Liver (tissue), 9 donors: ENCODE data around the gene CCDC196. TPM values are rescaled to one million over a fixed set of nuclear protein-coding genes. Genes with fewer than 3 reads are reported as not detected.
A peak's percentile ranks its signal among the peaks of the same experiment; 100 is the strongest.
"Not testable (repeated sequence)": the region's sequence is repeated elsewhere in the genome, so short reads cannot be mapped to it uniquely, and the experiment has no call there.

Source experiments
- DNase-seq: peaks from one replicate; pipeline ENCODE4 v3.0.0-alpha.2; 2017; ENCODE audit warnings: low spot score
- H3K27ac ChIP-seq, 2 donors: one replicate each; pipeline ENCODE4 v1.7.0; 2013; ENCODE audit warnings: inconsistent platforms in 2 of 2, low read length in 2 of 2, control low read depth in 1 of 2, low read depth in 1 of 2, mild to moderate bottlenecking in 1 of 2
- H3K27me3 ChIP-seq, 4 donors: one replicate each; pipeline versions ENCODE4 v1.6.1 to v1.7.0; 2013; ENCODE audit warnings: low read length in 3 of 4, inconsistent platforms in 1 of 4, mild to moderate bottlenecking in 1 of 4, moderate library complexity in 1 of 4; ENCODE audit not compliant: control insufficient read depth in 4 of 4, insufficient read depth in 4 of 4
- H3K36me3 ChIP-seq, 4 donors: one replicate each; pipeline versions ENCODE4 v1.6.1 to v1.7.0; 2013; ENCODE audit warnings: low read length in 3 of 4, mild to moderate bottlenecking in 3 of 4, low read depth in 1 of 4, moderate library complexity in 1 of 4; ENCODE audit not compliant: control insufficient read depth in 4 of 4, insufficient read depth in 3 of 4
- H3K4me1 ChIP-seq, 4 donors: one replicate each; pipeline versions ENCODE4 v1.6.1 to v1.7.0; 2013; ENCODE audit warnings: low read length in 3 of 4, mild to moderate bottlenecking in 3 of 4, moderate library complexity in 1 of 4; ENCODE audit not compliant: control insufficient read depth in 4 of 4, insufficient read depth in 4 of 4
- H3K4me3 ChIP-seq, 3 donors: one replicate each; pipeline versions ENCODE4 v1.6.1 to v1.7.0; 2013; ENCODE audit warnings: low read length in 3 of 3, control low read depth in 1 of 3, low read depth in 1 of 3, mild to moderate bottlenecking in 1 of 3
- H3K9ac ChIP-seq, 2 donors: one replicate each; pipeline ENCODE4 v1.7.0; 2013; ENCODE audit warnings: low read length in 2 of 2, mild to moderate bottlenecking in 2 of 2, moderate library complexity in 2 of 2, control low read depth in 1 of 2, low read depth in 1 of 2
- H3K9me3 ChIP-seq, 4 donors: one replicate each; pipeline versions ENCODE4 v1.6.1 to v1.7.0; 2013; ENCODE audit warnings: low read length in 3 of 4; ENCODE audit not compliant: control insufficient read depth in 4 of 4
- FOXA2 ChIP-seq: IDR thresholded peaks from 2 replicates; pipeline ENCODE4 v1.6.1; 2016; ENCODE audit warnings: antibody characterized with exemption
- GABPA ChIP-seq, 2 donors: IDR thresholded peaks in 1 of 2; conservative IDR thresholded peaks in 1 of 2; 2 replicates each; pipeline ENCODE4 v1.6.1; 2016; ENCODE audit warnings: antibody characterized with exemption in 2 of 2, mild to moderate bottlenecking in 1 of 2, moderate library complexity in 1 of 2
- HNF4A ChIP-seq, 2 donors: conservative IDR thresholded peaks; 2 replicates each; pipeline ENCODE4 v1.6.1; 2016; ENCODE audit warnings: antibody characterized with exemption in 2 of 2, mild to moderate bottlenecking in 2 of 2
- HNF4G ChIP-seq: IDR thresholded peaks from 2 replicates; pipeline ENCODE4 v1.6.1; 2016; ENCODE audit warnings: antibody characterized with exemption
- JUND ChIP-seq, 2 donors: IDR thresholded peaks; 2 replicates each; pipeline ENCODE4 v1.6.1; 2016; ENCODE audit warnings: antibody characterized with exemption in 2 of 2
- RAD21 ChIP-seq, 2 donors: IDR thresholded peaks; 2 replicates each; pipeline ENCODE4 v1.6.1; 2016; ENCODE audit warnings: antibody characterized with exemption in 2 of 2, mild to moderate bottlenecking in 2 of 2
- RXRA ChIP-seq, 2 donors: IDR thresholded peaks; 2 replicates each; pipeline ENCODE4 v1.6.1; 2017 to 2018; ENCODE audit warnings: antibody characterized with exemption in 2 of 2, mild to moderate bottlenecking in 1 of 2
- SP1 ChIP-seq: IDR thresholded peaks from 2 replicates; pipeline ENCODE4 v1.6.1; 2018; ENCODE audit warnings: antibody characterized with exemption, mild to moderate bottlenecking
- TAF1 ChIP-seq: conservative IDR thresholded peaks from 2 replicates; pipeline ENCODE4 v1.6.1; 2016; ENCODE audit warnings: antibody characterized with exemption, mild to moderate bottlenecking
- YY1 ChIP-seq: IDR thresholded peaks from 2 replicates; pipeline ENCODE4 v1.6.1; 2016; ENCODE audit warnings: antibody characterized with exemption, mild to moderate bottlenecking
- WGBS: extraction: QIAGEN DNeasy Blood & Tissue Kit; methylation state at CpG from one replicate; pipeline ENCODE4 v1.1.7; 2013; 5-methylcytosine and 5-hydroxymethylcytosine counted together
- polyA plus RNA-seq, 2 donors: library from polyadenylated mRNA; stranded (reverse) in 1 of 2; unstranded in 1 of 2; fragments of 200-250 nt in 1 of 2; fragments of >200 nt in 1 of 2; fragmentation: Nextera tagmentation in 1 of 2; extraction: Ambion mirVana in 1 of 2; gene quantifications; one replicate each; pipeline versions ENCODE4 v1.2.1 to v1.2.3, GENCODE V29; 2013 to 2015
- total RNA-seq, 2 donors: library from RNA; depleted of rRNA; stranded (reverse); fragments of >200 nt; gene quantifications; one replicate each; pipeline ENCODE4 v1.2.3, GENCODE V29; 2014
- TF ChIP-seq, protein P1 (sequence below): fragments of 150-350 bp; IDR thresholded peaks from 2 replicates; pipeline ENCODE4 v1.5.1; 2017; ENCODE audit warnings: improper control_type of control experiment, low read depth, low read length; ENCODE audit not compliant: missing input control
- TF ChIP-seq, protein P2 (sequence below): IDR thresholded peaks from 2 replicates; pipeline ENCODE4 v1.6.1; 2016; ENCODE audit warnings: antibody characterized with exemption
- TF ChIP-seq, protein P3 (sequence below): IDR thresholded peaks from 2 replicates; pipeline ENCODE4 v1.6.1; 2016; ENCODE audit warnings: antibody characterized with exemption, mild to moderate bottlenecking
- TF ChIP-seq, protein P4 (sequence below): IDR thresholded peaks from 2 replicates; pipeline ENCODE4 v1.6.1; 2016; ENCODE audit warnings: antibody characterized with exemption
- donor health status: healthy.
- donor health status: healthy.
- donor health status: healthy.
- donor health status: healthy.
- donor health status: healthy.

Gene CCDC196
- total and polyA plus RNA-seq, 4 donors = 5.4 to 11.4 (median 5.7) TPM; not detected in 1

DNA sequence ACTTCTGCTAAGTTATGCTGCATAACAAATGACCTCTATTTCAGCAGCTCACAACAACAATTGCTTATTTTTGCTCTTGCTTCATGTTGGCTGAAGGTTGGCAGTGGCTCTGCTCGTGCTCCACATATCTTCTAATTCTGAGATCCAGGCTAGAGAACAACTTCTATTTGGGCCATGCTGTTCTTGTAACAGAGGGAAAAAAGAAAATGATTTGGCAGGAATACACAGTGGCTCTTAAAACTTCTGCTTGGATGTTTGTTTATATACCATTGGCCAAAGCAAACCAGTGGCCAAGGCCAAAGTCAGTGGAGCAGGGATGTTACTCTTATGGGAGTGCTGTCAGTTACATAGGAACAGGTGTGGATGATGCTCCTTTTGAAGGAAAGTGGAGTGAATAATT lies 53.9 kb downstream of the CCDC196 start:
- 45% methylated on average over 1 of the region's 1 CpG for WGBS
- no peaks in the 10 kb centered on the region for H3K36me3 ChIP-seq
- TF ChIP-seq, protein P1, sequence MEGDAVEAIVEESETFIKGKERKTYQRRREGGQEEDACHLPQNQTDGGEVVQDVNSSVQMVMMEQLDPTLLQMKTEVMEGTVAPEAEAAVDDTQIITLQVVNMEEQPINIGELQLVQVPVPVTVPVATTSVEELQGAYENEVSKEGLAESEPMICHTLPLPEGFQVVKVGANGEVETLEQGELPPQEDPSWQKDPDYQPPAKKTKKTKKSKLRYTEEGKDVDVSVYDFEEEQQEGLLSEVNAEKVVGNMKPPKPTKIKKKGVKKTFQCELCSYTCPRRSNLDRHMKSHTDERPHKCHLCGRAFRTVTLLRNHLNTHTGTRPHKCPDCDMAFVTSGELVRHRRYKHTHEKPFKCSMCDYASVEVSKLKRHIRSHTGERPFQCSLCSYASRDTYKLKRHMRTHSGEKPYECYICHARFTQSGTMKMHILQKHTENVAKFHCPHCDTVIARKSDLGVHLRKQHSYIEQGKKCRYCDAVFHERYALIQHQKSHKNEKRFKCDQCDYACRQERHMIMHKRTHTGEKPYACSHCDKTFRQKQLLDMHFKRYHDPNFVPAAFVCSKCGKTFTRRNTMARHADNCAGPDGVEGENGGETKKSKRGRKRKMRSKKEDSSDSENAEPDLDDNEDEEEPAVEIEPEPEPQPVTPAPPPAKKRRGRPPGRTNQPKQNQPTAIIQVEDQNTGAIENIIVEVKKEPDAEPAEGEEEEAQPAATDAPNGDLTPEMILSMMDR = no peak
- no peak for TF ChIP-seq FOXA2
- no peak for TF ChIP-seq HNF4G
- TF ChIP-seq RAD21 (IDR thresholded peaks at IDR 0.05) = no peak
- TF ChIP-seq GABPA (IDR thresholded peaks at IDR 0.05 in 1 of 2, conservative IDR thresholded peaks at IDR 0.05 in 1 of 2) = no peak
- TF ChIP-seq JUND (IDR thresholded peaks at IDR 0.05) = no peak
- no peak for TF ChIP-seq SP1

DNA sequence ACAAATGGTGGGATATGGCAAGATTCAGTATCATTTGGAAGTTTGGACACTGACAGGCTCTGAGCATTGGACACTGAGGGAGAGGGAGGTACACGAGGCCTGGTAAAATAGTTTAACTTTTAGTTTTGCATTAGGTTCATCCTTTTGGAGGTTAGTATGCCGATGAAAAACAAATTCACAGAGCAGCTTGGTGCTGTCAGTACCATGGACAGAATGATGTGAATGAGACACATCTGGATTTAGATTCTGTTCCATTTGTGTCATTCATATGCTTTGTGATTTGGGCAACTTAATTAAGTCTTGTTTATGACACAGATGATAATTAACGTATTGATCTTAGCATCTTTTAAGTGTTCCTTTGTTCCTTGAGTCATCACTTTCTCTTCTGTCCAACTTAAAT lies 55.5 kb downstream of the CCDC196 start:
- Histone ChIP-seq H3K4me3 (no peak overlapping the region), H3K27me3 (no peaks in the 10 kb centered on the region), H3K9ac (no peak overlapping the region), H3K36me3 (no peaks in the 10 kb centered on the region), H3K4me1 (peaks cover 0 to 7% (median 4%) of the 10 kb centered on the region in 4 donors), H3K27ac (no peak overlapping the region), H3K9me3 (no peaks in the 10 kb centered on the region)
- no peak for DNase-seq
- TF ChIP-seq RXRA (IDR thresholded peaks at IDR 0.05) = no peak
- no peak for TF ChIP-seq GABPA (IDR thresholded peaks at IDR 0.05 in 1 of 2, conservative IDR thresholded peaks at IDR 0.05 in 1 of 2)
- no peak for TF ChIP-seq HNF4A (conservative IDR thresholded peaks at IDR 0.05)
- TF ChIP-seq, protein P2, sequence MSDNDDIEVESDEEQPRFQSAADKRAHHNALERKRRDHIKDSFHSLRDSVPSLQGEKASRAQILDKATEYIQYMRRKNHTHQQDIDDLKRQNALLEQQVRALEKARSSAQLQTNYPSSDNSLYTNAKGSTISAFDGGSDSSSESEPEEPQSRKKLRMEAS = no peak
- TF ChIP-seq, protein P3, sequence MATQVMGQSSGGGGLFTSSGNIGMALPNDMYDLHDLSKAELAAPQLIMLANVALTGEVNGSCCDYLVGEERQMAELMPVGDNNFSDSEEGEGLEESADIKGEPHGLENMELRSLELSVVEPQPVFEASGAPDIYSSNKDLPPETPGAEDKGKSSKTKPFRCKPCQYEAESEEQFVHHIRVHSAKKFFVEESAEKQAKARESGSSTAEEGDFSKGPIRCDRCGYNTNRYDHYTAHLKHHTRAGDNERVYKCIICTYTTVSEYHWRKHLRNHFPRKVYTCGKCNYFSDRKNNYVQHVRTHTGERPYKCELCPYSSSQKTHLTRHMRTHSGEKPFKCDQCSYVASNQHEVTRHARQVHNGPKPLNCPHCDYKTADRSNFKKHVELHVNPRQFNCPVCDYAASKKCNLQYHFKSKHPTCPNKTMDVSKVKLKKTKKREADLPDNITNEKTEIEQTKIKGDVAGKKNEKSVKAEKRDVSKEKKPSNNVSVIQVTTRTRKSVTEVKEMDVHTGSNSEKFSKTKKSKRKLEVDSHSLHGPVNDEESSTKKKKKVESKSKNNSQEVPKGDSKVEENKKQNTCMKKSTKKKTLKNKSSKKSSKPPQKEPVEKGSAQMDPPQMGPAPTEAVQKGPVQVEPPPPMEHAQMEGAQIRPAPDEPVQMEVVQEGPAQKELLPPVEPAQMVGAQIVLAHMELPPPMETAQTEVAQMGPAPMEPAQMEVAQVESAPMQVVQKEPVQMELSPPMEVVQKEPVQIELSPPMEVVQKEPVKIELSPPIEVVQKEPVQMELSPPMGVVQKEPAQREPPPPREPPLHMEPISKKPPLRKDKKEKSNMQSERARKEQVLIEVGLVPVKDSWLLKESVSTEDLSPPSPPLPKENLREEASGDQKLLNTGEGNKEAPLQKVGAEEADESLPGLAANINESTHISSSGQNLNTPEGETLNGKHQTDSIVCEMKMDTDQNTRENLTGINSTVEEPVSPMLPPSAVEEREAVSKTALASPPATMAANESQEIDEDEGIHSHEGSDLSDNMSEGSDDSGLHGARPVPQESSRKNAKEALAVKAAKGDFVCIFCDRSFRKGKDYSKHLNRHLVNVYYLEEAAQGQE = peak; percentile 90
- WGBS = 91% methylated on average over 3 of the region's 3 CpGs

More for the DNA sequence above, 53.9 kb downstream of the CCDC196 start:
- no peaks in the 10 kb centered on the region for H3K9me3 ChIP-seq
- H3K27ac ChIP-seq = no peak overlapping the region
- peaks cover 0 to 7% (median 4%) of the 10 kb centered on the region in 4 donors for H3K4me1 ChIP-seq
- no peak overlapping the region for H3K4me3 ChIP-seq
- DNase-seq = no peak
- H3K9ac ChIP-seq = no peak overlapping the region
- H3K27me3 ChIP-seq = no peaks in the 10 kb centered on the region

DNA sequence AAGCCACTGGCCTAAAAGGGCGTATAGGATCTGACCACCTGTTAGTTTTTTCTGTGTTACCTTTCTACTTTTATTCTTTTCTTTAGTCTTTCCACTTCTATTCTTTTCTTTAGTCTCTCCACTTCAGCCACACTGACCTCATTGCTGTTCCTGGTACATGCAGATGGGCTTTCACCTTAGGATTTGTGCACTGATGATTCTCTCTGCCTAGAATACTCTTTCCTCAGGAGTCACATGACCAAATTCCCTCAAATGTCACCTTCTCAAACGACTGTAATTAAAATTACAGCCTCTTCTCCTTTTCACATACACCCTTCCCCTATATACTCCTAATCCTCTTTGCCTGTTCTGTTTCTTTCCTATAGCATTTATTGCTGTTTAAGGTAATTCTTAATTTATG lies 57.8 kb downstream of the CCDC196 start:
- Histone ChIP-seq H3K36me3 (no peaks in the 10 kb centered on the region), H3K27me3 (no peaks in the 10 kb centered on the region), H3K4me1 (peaks cover 0 to 7% (median 4%) of the 10 kb centered on the region in 4 donors), H3K9me3 (no peaks in the 10 kb centered on the region), H3K9ac (no peak overlapping the region), H3K27ac (no peak overlapping the region), H3K4me3 (no peak overlapping the region)
- TF ChIP-seq, protein P4, sequence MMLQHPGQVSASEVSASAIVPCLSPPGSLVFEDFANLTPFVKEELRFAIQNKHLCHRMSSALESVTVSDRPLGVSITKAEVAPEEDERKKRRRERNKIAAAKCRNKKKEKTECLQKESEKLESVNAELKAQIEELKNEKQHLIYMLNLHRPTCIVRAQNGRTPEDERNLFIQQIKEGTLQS = no peak
- TF ChIP-seq YY1 (no peak), SP1 (no peak), HNF4G (no peak), FOXA2 (no peak), JUND (IDR thresholded peaks at IDR 0.05) (no peak), TAF1 (no peak)
- TF ChIP-seq, protein P1 = no peak
- 79% methylated on average over 2 of the region's 2 CpGs for WGBS
- DNase-seq = no peak

DNA sequence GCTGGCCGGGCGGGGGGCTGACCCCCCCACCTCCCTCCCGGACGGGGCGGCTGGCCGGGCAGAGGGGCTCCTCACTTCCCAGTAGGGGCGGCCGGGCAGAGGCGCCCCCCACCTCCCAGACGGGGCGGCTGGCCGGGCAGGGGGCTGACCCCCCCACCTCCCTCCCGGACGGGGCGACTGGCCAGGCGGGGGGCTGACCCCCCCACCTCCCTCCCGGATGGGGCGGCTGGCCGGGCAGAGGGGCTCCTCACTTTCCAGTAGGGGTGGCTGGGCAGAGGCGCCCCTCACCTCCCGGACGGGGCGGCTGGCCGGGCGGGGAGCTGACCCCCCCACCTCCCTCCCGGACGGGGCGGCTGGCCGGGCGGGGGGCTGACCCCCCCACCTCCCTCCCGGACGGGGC lies 59.0 kb downstream of the CCDC196 start:
- WGBS = 96% methylated on average over 25 of the region's 32 CpGs
- H3K27ac ChIP-seq, H3K9me3 ChIP-seq, H3K9ac ChIP-seq, H3K36me3 ChIP-seq, H3K4me1 ChIP-seq, H3K4me3 ChIP-seq, DNase-seq, H3K27me3 ChIP-seq: not testable (repeated sequence)
